SK-N-SH (cell line): ENCODE measurements around the gene HIPK1. TPM values are rescaled to one million over a fixed set of nuclear protein-coding genes. Genes with fewer than 3 reads are reported as not detected.

Experiments
- CTCF ChIA-PET: fragments of 300-600, 350-600 bp; formaldehyde crosslinking; extraction: SDS; loops from one replicate; lab custom pipeline; 2021; lab: Yijun Ruan, JAX
- POLR2A ChIA-PET: fragments of 350-600 bp; sonication (Branson Sonifier 250); formaldehyde crosslinking; extraction: SDS; loops from one replicate; lab custom pipeline; 2020; ENCODE audit warnings: antibody characterized with exemption, inconsistent platforms; lab: Yijun Ruan, JAX
- DNase-seq: peaks from one replicate; pipeline ENCODE4 v3.0.0; 2012
- H2AFZ ChIP-seq: fragments of 200-600 bp; sonication (generic); 2 replicates; pipeline ENCODE4 v1.8.1; 2016; ENCODE audit warnings: antibody characterized with exemption, mild to moderate bottlenecking, low read depth
- H3F3A ChIP-seq: fragments of 200-600 bp; sonication (generic); replicated peaks from 2 replicates; pipeline ENCODE3; 2016; ENCODE audit warnings: antibody characterized with exemption, mild to moderate bottlenecking; ENCODE audit not compliant: insufficient read depth
- H3K27ac ChIP-seq, 2 experiments: fragments of 200-500 bp in 1 of 2; fragments of 200-600 bp in 1 of 2; sonication (Bioruptor generic) in 1 of 2; sonication (generic), shearing (Covaris generic) in 1 of 2; 2 replicates each; pipeline versions ENCODE4 v1.5.1 to v1.6.1; 2014 to 2016; ENCODE audit warnings: low read depth in 2 of 2, inconsistent platforms in 1 of 2, low read length in 1 of 2, mild to moderate bottlenecking in 1 of 2, mixed read lengths in 1 of 2
- H3K27me3 ChIP-seq: fragments of 200-600 bp; sonication (generic), shearing (Covaris generic); 2 replicates; pipeline ENCODE4 v1.6.1; 2016; ENCODE audit warnings: mixed run types; ENCODE audit not compliant: insufficient read depth
- H3K36me3 ChIP-seq, 2 experiments: fragments of 200-500 bp in 1 of 2; fragments of 200-600 bp in 1 of 2; sonication (Bioruptor generic) in 1 of 2; sonication (generic) in 1 of 2; replicated peaks in 1 of 2; 2 replicates each; pipeline versions ENCODE3 to v1.5.1; 2014 to 2016; ENCODE audit warnings: low read length in 1 of 2, mild to moderate bottlenecking in 1 of 2; ENCODE audit not compliant: insufficient read depth in 2 of 2, control insufficient read depth in 1 of 2
- H3K4me1 ChIP-seq, 2 experiments: fragments of 200-500 bp in 1 of 2; fragments of 200-600 bp in 1 of 2; sonication (Bioruptor generic) in 1 of 2; sonication (generic), shearing (Covaris generic) in 1 of 2; 2 replicates each; pipeline versions ENCODE4 v1.5.1 to v1.6.1; 2014 to 2016; ENCODE audit warnings: low read depth in 1 of 2, low read length in 1 of 2, mixed run types in 1 of 2; ENCODE audit not compliant: insufficient read depth in 2 of 2, control insufficient read depth in 1 of 2
- H3K4me2 ChIP-seq: fragments of 200-600 bp; sonication (generic), shearing (Covaris generic); 2 replicates; pipeline ENCODE4 v1.6.1; 2017; ENCODE audit warnings: mixed run types
- H3K4me3 ChIP-seq, 2 experiments: fragments of 200-500 bp in 1 of 2; fragments of 200-600 bp in 1 of 2; sonication (Bioruptor generic) in 1 of 2; sonication (generic), shearing (Covaris generic) in 1 of 2; 2 replicates each; pipeline versions ENCODE4 v1.5.1 to v1.8.1; 2014 to 2016; ENCODE audit warnings: low read depth in 2 of 2, inconsistent platforms in 1 of 2, low read length in 1 of 2, mild to moderate bottlenecking in 1 of 2, mixed read lengths in 1 of 2, moderate library complexity in 1 of 2
- H3K79me2 ChIP-seq: fragments of 200-600 bp; sonication (generic); 2 replicates; pipeline ENCODE4 v1.8.1; 2017; ENCODE audit warnings: mild to moderate bottlenecking; ENCODE audit not compliant: insufficient read depth
- H3K9ac ChIP-seq: fragments of 200-600 bp; sonication (generic); 2 replicates; pipeline ENCODE4 v1.6.1; 2017; ENCODE audit warnings: mixed run types
- H3K9me2 ChIP-seq: fragments of 200-600 bp; sonication (generic); 2 replicates; pipeline ENCODE4 v1.6.1; 2017; ENCODE audit warnings: mixed run types
- H3K9me3 ChIP-seq: fragments of 200-600 bp; sonication (generic); 2 replicates; pipeline ENCODE4 v1.6.1; 2017; ENCODE audit warnings: mixed run types, mild to moderate bottlenecking, moderate library complexity
- H4K20me1 ChIP-seq: fragments of 200-600 bp; sonication (generic); 2 replicates; pipeline ENCODE4 v1.6.1; 2017; ENCODE audit warnings: mild to moderate bottlenecking, mixed run types; ENCODE audit not compliant: insufficient read depth
- CHD2 ChIP-seq: fragments of 150-350 bp; IDR thresholded peaks from 2 replicates; pipeline ENCODE4 v1.6.1; 2018; ENCODE audit warnings: low read length; ENCODE audit not compliant: partially characterized antibody
- ELF1 ChIP-seq: IDR thresholded peaks from 2 replicates; pipeline ENCODE4 v1.4.0; 2012
- EZH2phosphoT487 ChIP-seq: fragments of 200-600 bp; sonication (generic); IDR thresholded peaks from 2 replicates; pipeline ENCODE4 v1.6.1; 2017; ENCODE audit warnings: low read depth, mixed run types, mild to moderate bottlenecking, antibody characterized with exemption, moderate library complexity, borderline replicate concordance
- GABPA ChIP-seq: IDR thresholded peaks from 2 replicates; pipeline ENCODE4 v1.4.0; 2012; ENCODE audit warnings: low read depth, mild to moderate bottlenecking
- GATA2 ChIP-seq: sonication (generic); formaldehyde crosslinking; IDR thresholded peaks from 2 replicates; pipeline ENCODE4 v1.5.0; 2020; ENCODE audit warnings: mild to moderate bottlenecking, missing genetic modification reagents
- JUND ChIP-seq: IDR thresholded peaks from 2 replicates; pipeline ENCODE4 v1.4.0; 2012
- MXI1 ChIP-seq: IDR thresholded peaks from 2 replicates; pipeline ENCODE4 v1.6.1; 2012; ENCODE audit warnings: mild to moderate bottlenecking, low read depth, low read length, improper control_type of control experiment
- NFIC ChIP-seq: IDR thresholded peaks from 2 replicates; pipeline ENCODE4 v1.4.0; 2012; ENCODE audit warnings: borderline replicate concordance
- NRF1 ChIP-seq: IDR thresholded peaks from 2 replicates; pipeline ENCODE4 v1.6.1; 2012; ENCODE audit warnings: low read depth, mild to moderate bottlenecking, low read length
- POLR2AphosphoS5 ChIP-seq: IDR thresholded peaks from 2 replicates; pipeline ENCODE4 v1.6.1; 2012; ENCODE audit warnings: low read depth, low read length
- RAD21 ChIP-seq: IDR thresholded peaks from 2 replicates; pipeline ENCODE4 v1.6.1; 2012; ENCODE audit warnings: mild to moderate bottlenecking, low read length
- RCOR1 ChIP-seq: fragments of 150-350 bp; IDR thresholded peaks from 2 replicates; pipeline ENCODE4 v1.6.1; 2017; ENCODE audit warnings: antibody characterized with exemption, low read length
- RFX5 ChIP-seq: IDR thresholded peaks from 2 replicates; pipeline ENCODE4 v1.6.1; 2012; ENCODE audit warnings: mild to moderate bottlenecking, improper control_type of control experiment, low read length
- SMC3 ChIP-seq: IDR thresholded peaks from 2 replicates; pipeline ENCODE4 v1.6.1; 2012; ENCODE audit warnings: low read depth, low read length, improper control_type of control experiment
- TCF12 ChIP-seq: IDR thresholded peaks from 2 replicates; pipeline ENCODE4 v1.4.0; 2012
- YY1 ChIP-seq: IDR thresholded peaks from 2 replicates; pipeline ENCODE4 v1.4.0; 2012; ENCODE audit warnings: low read depth, mild to moderate bottlenecking
- WGBS: methylation state at CpG from one replicate; pipeline ENCODE4 v1.1.6; 2017; ENCODE audit warnings: low lambda C conversion rate; 5-methylcytosine and 5-hydroxymethylcytosine counted together
- polyA plus RNA-seq, 3 experiments: library from polyadenylated mRNA; depleted of rRNA; stranded (reverse); fragments of >200 nt; gene quantifications; 2 replicates each; pipeline ENCODE4 v1.2.3, GENCODE V29; 2012
- TF ChIP-seq, protein P1 (sequence below): fragments of 150-350 bp; IDR thresholded peaks from 2 replicates; pipeline ENCODE4 v1.6.1; 2017; ENCODE audit warnings: antibody characterized with exemption, low read length, low read depth, borderline replicate concordance
- TF ChIP-seq, protein P2 (sequence below): fragments of 150-350 bp; IDR thresholded peaks from 2 replicates; pipeline ENCODE4 v1.6.1; 2016; ENCODE audit warnings: mild to moderate bottlenecking, low read depth, low read length
- TF ChIP-seq, protein P3 (sequence below): fragments of 200-600 bp; sonication (generic); IDR thresholded peaks from 2 replicates; pipeline ENCODE4 v1.6.1; 2017; ENCODE audit warnings: antibody characterized with exemption, mild to moderate bottlenecking, moderate library complexity
- TF ChIP-seq, protein P4 (sequence below): IDR thresholded peaks from 2 replicates; pipeline ENCODE4 v1.6.1; 2012; ENCODE audit warnings: mild to moderate bottlenecking, low read depth, low read length, moderate library complexity

HIPK1 gene
- polyA plus RNA-seq, 1 of the 3 experiments (the other 2 are of a cell fraction) = 7.1 TPM

DNA sequence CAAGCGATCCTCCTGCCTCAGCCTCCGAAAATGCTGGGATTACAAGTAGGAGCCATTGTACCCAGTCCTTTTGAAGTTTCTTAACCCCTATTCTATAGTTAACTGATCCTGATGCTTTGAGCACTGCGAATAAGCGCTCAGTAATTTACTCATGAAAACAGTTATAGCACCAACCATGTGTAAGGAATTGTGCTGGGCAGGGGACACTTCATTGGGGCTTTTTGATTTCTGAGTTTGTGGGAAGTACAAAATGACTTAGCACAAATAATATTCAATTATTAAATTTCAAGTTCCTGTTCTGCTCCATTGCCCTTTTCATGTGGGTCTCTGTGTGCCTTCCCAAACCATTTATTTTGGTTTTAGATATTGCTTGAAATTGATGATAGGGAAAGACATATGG is 6.2 kb upstream of the HIPK1 start:
- Histone ChIP-seq H3K36me3 (no peaks in the 10 kb centered on the region), H3K9ac (no peak overlapping the region), H3K79me2 (no peaks in the 10 kb centered on the region), H3K9me3 (no peaks in the 10 kb centered on the region), H2AFZ (no peak overlapping the region), H3K4me2 (no peak overlapping the region), H4K20me1 (no peaks in the 10 kb centered on the region), H3K4me3 (no peak overlapping the region), H3K27me3 (no peaks in the 10 kb centered on the region), H3F3A (no peaks in the 10 kb centered on the region), H3K9me2 (no peaks in the 10 kb centered on the region), H3K27ac (no peak overlapping the region), H3K4me1 (0 out of 4 replicates have a peak, but pooled peaks cover 0 to 3% of the 10 kb centered on the region in 2 experiments)
- 90% methylated on average over 4 of the region's 4 CpGs for WGBS
- DNase-seq = no peak
- TF ChIP-seq ELF1 (no peak), RFX5 (no peak), EZH2phosphoT487 (no peak), JUND (no peak), RAD21 (no peak), RCOR1 (no peak), YY1 (no peak), GATA2 (CRISPR knock-in tag) (no peak), CHD2 (no peak), TCF12 (no peak), POLR2AphosphoS5 (no peak), NRF1 (no peak), GABPA (no peak), NFIC (no peak), MXI1 (no peak), SMC3 (no peak)
- TF ChIP-seq, protein P1, sequence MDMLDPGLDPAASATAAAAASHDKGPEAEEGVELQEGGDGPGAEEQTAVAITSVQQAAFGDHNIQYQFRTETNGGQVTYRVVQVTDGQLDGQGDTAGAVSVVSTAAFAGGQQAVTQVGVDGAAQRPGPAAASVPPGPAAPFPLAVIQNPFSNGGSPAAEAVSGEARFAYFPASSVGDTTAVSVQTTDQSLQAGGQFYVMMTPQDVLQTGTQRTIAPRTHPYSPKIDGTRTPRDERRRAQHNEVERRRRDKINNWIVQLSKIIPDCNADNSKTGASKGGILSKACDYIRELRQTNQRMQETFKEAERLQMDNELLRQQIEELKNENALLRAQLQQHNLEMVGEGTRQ = no peak
- TF ChIP-seq, protein P2, sequence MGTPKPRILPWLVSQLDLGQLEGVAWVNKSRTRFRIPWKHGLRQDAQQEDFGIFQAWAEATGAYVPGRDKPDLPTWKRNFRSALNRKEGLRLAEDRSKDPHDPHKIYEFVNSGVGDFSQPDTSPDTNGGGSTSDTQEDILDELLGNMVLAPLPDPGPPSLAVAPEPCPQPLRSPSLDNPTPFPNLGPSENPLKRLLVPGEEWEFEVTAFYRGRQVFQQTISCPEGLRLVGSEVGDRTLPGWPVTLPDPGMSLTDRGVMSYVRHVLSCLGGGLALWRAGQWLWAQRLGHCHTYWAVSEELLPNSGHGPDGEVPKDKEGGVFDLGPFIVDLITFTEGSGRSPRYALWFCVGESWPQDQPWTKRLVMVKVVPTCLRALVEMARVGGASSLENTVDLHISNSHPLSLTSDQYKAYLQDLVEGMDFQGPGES = no peak
- TF ChIP-seq, protein P3, sequence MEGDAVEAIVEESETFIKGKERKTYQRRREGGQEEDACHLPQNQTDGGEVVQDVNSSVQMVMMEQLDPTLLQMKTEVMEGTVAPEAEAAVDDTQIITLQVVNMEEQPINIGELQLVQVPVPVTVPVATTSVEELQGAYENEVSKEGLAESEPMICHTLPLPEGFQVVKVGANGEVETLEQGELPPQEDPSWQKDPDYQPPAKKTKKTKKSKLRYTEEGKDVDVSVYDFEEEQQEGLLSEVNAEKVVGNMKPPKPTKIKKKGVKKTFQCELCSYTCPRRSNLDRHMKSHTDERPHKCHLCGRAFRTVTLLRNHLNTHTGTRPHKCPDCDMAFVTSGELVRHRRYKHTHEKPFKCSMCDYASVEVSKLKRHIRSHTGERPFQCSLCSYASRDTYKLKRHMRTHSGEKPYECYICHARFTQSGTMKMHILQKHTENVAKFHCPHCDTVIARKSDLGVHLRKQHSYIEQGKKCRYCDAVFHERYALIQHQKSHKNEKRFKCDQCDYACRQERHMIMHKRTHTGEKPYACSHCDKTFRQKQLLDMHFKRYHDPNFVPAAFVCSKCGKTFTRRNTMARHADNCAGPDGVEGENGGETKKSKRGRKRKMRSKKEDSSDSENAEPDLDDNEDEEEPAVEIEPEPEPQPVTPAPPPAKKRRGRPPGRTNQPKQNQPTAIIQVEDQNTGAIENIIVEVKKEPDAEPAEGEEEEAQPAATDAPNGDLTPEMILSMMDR = no peak
- TF ChIP-seq, protein P4, sequence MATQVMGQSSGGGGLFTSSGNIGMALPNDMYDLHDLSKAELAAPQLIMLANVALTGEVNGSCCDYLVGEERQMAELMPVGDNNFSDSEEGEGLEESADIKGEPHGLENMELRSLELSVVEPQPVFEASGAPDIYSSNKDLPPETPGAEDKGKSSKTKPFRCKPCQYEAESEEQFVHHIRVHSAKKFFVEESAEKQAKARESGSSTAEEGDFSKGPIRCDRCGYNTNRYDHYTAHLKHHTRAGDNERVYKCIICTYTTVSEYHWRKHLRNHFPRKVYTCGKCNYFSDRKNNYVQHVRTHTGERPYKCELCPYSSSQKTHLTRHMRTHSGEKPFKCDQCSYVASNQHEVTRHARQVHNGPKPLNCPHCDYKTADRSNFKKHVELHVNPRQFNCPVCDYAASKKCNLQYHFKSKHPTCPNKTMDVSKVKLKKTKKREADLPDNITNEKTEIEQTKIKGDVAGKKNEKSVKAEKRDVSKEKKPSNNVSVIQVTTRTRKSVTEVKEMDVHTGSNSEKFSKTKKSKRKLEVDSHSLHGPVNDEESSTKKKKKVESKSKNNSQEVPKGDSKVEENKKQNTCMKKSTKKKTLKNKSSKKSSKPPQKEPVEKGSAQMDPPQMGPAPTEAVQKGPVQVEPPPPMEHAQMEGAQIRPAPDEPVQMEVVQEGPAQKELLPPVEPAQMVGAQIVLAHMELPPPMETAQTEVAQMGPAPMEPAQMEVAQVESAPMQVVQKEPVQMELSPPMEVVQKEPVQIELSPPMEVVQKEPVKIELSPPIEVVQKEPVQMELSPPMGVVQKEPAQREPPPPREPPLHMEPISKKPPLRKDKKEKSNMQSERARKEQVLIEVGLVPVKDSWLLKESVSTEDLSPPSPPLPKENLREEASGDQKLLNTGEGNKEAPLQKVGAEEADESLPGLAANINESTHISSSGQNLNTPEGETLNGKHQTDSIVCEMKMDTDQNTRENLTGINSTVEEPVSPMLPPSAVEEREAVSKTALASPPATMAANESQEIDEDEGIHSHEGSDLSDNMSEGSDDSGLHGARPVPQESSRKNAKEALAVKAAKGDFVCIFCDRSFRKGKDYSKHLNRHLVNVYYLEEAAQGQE = no peak
- ChIA-PET POLR2A (no interaction called here), CTCF (no interaction called here)
